Measurements from ENCODE around the gene TTPAL. TPM values are rescaled to one million over a fixed set of nuclear protein-coding genes. Genes with fewer than 3 reads are reported as not detected.

The TTPAL gene
- total RNA-seq, 4 donors from 2014 or later = 27.1 to 36.8 (median 31.7) TPM

DNA sequence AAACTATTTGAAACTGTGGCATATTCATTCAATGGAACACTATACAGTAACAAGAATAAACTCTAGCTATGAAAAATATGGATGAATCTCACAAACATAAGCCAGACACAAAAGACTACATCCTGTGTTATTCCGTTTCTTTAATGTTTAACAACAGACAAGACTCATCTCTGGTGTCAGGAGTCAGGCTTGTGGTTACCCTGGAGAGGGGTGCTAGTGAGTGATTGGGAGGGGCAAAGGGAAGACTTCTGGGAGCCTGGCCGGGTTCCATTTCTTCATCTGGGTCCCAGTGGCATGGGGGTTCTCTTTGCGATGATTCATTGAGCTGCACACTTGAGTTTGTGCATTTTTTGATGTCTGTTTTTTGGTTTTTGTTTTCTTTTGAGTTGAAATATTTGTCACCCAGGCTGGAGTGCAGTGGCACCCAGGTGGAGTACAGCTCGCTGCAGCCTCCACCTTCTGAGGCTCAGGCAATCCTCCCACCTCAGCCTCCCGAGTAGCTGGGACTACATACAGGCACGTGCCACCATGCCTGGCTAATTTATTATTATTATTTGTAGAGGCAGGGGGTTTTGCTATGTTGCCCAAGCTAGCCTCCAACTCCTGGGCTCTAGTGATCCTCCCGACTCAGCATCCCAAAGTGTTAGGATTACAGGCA lies 21.2 kb upstream of the TTPAL start:
- no peak overlapping the region for H3K4me3 ChIP-seq (ENCODE audit: low read depth, poor library complexity, severe bottlenecking)
- no peak for DNase-seq (ENCODE audit: low spot score in 2 of 2)
- intact Hi-C loops (cut with DNase I; ENCODE audit: low total_unique reads) = loop anchor here (10.0 kb wide), 2 partner anchors 50 to 230 kb away; no protein-coding TSS in a partner anchor
- no peak for TF ChIP-seq POLR2A (IDR thresholded peaks at IDR 0.05)
- TF ChIP-seq, protein P1, sequence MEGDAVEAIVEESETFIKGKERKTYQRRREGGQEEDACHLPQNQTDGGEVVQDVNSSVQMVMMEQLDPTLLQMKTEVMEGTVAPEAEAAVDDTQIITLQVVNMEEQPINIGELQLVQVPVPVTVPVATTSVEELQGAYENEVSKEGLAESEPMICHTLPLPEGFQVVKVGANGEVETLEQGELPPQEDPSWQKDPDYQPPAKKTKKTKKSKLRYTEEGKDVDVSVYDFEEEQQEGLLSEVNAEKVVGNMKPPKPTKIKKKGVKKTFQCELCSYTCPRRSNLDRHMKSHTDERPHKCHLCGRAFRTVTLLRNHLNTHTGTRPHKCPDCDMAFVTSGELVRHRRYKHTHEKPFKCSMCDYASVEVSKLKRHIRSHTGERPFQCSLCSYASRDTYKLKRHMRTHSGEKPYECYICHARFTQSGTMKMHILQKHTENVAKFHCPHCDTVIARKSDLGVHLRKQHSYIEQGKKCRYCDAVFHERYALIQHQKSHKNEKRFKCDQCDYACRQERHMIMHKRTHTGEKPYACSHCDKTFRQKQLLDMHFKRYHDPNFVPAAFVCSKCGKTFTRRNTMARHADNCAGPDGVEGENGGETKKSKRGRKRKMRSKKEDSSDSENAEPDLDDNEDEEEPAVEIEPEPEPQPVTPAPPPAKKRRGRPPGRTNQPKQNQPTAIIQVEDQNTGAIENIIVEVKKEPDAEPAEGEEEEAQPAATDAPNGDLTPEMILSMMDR (IDR thresholded peaks at IDR 0.05) = no peak
- 79 to 84% methylated on average over 7 of the region's 7 CpGs for WGBS, 2 donors

DNA sequence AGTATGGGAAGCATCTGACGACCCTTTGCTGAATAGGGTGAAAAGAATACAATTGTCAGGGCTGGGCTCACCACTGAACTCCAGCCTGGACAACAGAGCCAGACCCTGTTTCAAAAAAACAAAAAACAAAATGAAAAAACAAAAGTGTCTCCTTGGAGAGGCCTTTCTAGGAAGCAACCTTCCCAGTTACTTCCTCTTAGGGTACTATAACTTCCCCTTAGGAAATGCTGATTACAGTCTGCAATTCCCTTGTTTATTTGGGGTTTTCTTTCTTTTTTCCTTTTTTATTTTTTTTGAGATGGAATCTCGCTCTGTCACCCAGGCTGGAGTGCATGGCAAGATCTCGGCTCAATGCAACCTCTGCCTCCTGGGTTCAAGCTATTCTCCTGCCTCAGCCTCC lies 20.5 kb upstream of the TTPAL start:
- WGBS, 2 donors = 66 to 83% methylated on average over 3 of the region's 3 CpGs
- DNase-seq (ENCODE audit: low spot score in 2 of 2) = no peak
- no peak overlapping the region for H3K4me3 ChIP-seq (ENCODE audit: low read depth, poor library complexity, severe bottlenecking)
- TF ChIP-seq, protein P1 (IDR thresholded peaks at IDR 0.05) = no peak
- TF ChIP-seq POLR2A (IDR thresholded peaks at IDR 0.05) = no peak
- intact Hi-C loops (cut with DNase I; ENCODE audit: low total_unique reads) = loop anchor here (10.0 kb wide), 2 partner anchors 50 to 230 kb away; no protein-coding TSS in a partner anchor

DNA sequence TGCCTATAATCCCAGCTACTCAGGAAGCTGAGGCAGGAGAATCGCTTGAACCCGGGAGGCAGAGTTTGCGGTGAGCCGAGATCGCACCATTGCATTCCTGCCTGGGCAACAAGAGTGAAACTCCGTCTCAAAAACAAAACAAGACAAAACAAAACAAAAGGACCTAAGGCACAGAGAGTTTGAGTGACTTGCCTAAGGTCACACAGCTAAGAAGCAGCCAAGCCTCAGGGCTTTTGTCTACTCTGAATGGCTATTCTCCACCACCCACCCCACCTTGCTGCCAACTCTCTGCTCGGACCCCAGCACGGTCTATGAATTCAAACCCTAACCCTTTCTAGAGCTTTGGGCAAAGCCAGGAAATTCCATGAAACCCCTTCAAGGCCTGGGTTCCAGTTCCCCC lies 19.1 kb upstream of the TTPAL start:
- intact Hi-C loops (cut with DNase I; ENCODE audit: low total_unique reads) = loop anchor here (10.0 kb wide), 2 partner anchors 52 to 232 kb away; no protein-coding TSS in a partner anchor
- H3K4me3 ChIP-seq (ENCODE audit: low read depth, poor library complexity, severe bottlenecking) = no peak overlapping the region
- no peak for DNase-seq (ENCODE audit: low spot score in 2 of 2)
- WGBS, 2 donors = 80 to 87% methylated on average over 8 of the region's 8 CpGs
- TF ChIP-seq, protein P1 (IDR thresholded peaks at IDR 0.05) = no peak
- no peak for TF ChIP-seq POLR2A (IDR thresholded peaks at IDR 0.05)

DNA sequence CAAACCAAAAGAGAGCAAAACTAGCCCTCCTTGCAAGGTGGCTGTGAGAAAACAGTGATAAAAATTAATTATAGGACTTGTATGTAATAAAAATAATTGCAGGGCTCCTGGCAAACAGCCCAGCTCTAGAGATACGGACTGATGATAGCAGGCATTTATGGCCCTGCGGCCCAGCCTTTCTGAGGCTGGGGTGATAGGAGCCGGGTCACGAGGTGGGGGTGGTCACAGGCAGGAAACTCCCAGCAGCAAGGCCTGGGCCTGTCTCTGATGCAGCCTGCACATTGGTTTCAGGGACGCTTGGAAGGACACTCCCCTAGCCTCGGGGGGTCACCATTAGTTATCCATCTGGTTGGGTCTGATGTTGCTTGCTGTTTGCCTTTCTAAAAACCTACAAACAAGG lies 18.7 kb upstream of the TTPAL start:
- intact Hi-C loops (cut with DNase I; ENCODE audit: low total_unique reads) = loop anchor here (10.0 kb wide), 2 partner anchors 52 to 232 kb away; no protein-coding TSS in a partner anchor
- DNase-seq (ENCODE audit: low spot score in 2 of 2) = no peak
- WGBS, 2 donors = 37 to 48% methylated on average over 5 to 6 of the region's 6 CpGs
- H3K4me3 ChIP-seq (ENCODE audit: low read depth, poor library complexity, severe bottlenecking) = no peak overlapping the region
- TF ChIP-seq POLR2A (IDR thresholded peaks at IDR 0.05) = no peak
- TF ChIP-seq, protein P1 (IDR thresholded peaks at IDR 0.05) = no peak

DNA sequence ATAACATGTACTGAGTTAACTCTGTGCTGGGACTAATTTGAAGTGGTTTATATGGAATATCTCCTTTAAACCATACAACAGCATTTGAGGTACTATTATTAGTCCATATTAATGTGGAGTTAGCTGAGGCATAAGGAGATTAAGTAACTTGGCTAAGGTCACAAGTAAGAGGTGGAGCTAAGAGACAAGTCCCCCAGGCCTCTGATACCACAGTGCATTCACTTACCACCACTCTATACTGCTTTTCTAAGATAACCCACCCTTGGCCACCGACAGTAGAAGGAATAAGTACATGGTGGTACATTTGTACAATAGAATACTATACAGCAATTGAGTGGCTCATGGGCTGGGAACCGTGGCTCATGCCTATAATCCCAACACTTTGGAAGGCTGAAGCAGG lies 16.4 kb upstream of the TTPAL start:
- TF ChIP-seq, protein P1 (IDR thresholded peaks at IDR 0.05) = no peak
- TF ChIP-seq POLR2A (IDR thresholded peaks at IDR 0.05) = no peak
- H3K4me3 ChIP-seq (ENCODE audit: low read depth, poor library complexity, severe bottlenecking) = no peak overlapping the region
- 89 to 96% methylated on average over 2 of the region's 2 CpGs for WGBS, 2 donors
- no peak for DNase-seq (ENCODE audit: low spot score in 2 of 2)
- intact Hi-C loops (cut with DNase I; ENCODE audit: low total_unique reads) = loop anchor here (10.0 kb wide), 2 partner anchors 54 to 234 kb away; no protein-coding TSS in a partner anchor

DNA sequence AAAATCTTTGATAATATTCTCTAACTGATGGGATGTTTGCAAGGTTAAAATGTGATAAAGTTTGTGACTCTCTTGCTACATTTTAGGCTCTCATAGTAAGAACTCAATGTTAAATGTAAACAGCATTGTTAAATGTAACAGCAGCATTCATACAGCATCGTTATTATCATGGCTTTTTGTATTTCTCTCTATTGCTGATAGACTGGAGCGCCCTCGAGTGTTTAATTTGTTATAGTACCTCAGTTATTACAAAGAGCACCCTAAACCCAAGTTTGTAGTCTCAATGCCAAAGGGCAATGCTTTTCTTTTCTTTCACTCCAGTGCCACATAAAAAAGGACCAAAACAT lies 14.9 kb upstream of the TTPAL start:
- DNase-seq (ENCODE audit: low spot score in 2 of 2) = no peak
- no peak overlapping the region for H3K4me3 ChIP-seq (ENCODE audit: low read depth, poor library complexity, severe bottlenecking)
- TF ChIP-seq POLR2A (IDR thresholded peaks at IDR 0.05) = no peak
- TF ChIP-seq, protein P1 (IDR thresholded peaks at IDR 0.05) = no peak
- intact Hi-C loops (cut with DNase I; ENCODE audit: low total_unique reads) = no loop called here
- WGBS, 2 donors = 12 to 23% methylated on average over 3 of the region's 3 CpGs
